ENCODE results near the gene OTOP1.

OTOP1 gene

DNA sequence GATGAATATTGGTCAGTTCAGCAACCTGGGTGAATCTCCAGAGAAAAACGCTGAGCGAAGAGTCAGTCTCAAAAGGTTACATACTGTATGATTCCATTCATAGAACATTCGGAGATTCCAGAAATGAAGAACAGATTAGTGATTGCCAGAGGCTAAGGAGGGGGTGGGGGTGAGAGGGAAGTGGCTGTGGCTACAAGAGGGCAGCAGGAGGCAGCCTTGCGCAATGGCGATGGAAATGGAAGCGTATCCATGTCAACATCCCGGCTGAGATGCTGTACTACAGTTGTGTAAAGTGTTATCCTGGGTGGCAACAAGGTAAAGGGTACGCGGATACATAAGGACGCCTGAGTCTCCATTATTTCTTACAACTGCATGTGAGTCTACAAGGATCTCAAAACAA, 45.2 kb upstream of the OTOP1 start:
- Histone ChIP-seq H3K4me1 (ENCODE audit: control insufficient read depth, insufficient read depth, low read length) (no peaks in the 10 kb centered on the region), H3K36me3 (ENCODE audit: control insufficient read depth in 2 of 2, insufficient read depth in 1 of 2, low read length in 2 of 2) (peaks cover 18 to 85% of the 10 kb centered on the region in 2 experiments), H3K27ac (ENCODE audit: extremely low read depth, low read depth, low read length) (no peak overlapping the region), H3K4me3 (ENCODE audit: low read depth, low read length) (no peak overlapping the region), H3K9me3 (ENCODE audit: control insufficient read depth, insufficient read depth, low read depth, low read length) (no peaks in the 10 kb centered on the region)
- ChIA-PET CTCF (no interaction called here), POLR2A (no interaction called here)
- TF ChIP-seq ZNF114 (tag by site-specific recombination; IDR thresholded peaks at IDR 0.05): no peak

DNA sequence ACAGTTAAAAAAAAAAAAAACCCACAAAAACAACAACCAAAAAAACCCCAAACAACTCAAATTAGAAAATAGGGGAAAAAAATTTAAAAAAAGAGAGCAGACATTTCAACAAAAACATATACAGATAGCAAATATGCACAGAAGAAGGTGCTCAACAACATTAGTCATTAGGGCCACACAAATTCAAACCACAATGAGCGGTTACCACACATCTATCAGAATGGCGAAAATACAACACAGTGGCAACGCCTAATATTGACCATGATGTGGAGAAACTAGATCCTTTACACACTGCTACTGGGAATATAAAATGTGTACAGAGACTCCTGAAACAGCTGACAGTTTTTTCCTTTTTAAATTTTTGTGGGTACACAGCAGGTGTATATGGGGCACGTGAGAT, 43.8 kb upstream of the OTOP1 start:
- H3K4me1 ChIP-seq (ENCODE audit: control insufficient read depth, insufficient read depth, low read length): no peaks in the 10 kb centered on the region
- TF ChIP-seq ZNF791 (tag by site-specific recombination; IDR thresholded peaks at IDR 0.05) (no peak), ZNF664 (tag by site-specific recombination; IDR thresholded peaks at IDR 0.05) (no peak), ZNF2 (tag by site-specific recombination; IDR thresholded peaks at IDR 0.05) (no peak), ZNF571 (tag by site-specific recombination; IDR thresholded peaks at IDR 0.05) (no peak), ZNF596 (tag by site-specific recombination; IDR thresholded peaks at IDR 0.05) (no peak), ZNF473 (tag by site-specific recombination; IDR thresholded peaks at IDR 0.05) (no peak)
- peaks cover 18 to 85% of the 10 kb centered on the region in 2 experiments for H3K36me3 ChIP-seq (ENCODE audit: control insufficient read depth in 2 of 2, insufficient read depth in 1 of 2, low read length in 2 of 2)
- CTCF ChIA-PET: no interaction called here
- no peak overlapping the region for H3K4me3 ChIP-seq (ENCODE audit: low read depth, low read length)
- POLR2A ChIA-PET: no interaction called here
- no peaks in the 10 kb centered on the region for H3K9me3 ChIP-seq (ENCODE audit: control insufficient read depth, insufficient read depth, low read depth, low read length)
- no peak overlapping the region for H3K27ac ChIP-seq (ENCODE audit: extremely low read depth, low read depth, low read length)

DNA sequence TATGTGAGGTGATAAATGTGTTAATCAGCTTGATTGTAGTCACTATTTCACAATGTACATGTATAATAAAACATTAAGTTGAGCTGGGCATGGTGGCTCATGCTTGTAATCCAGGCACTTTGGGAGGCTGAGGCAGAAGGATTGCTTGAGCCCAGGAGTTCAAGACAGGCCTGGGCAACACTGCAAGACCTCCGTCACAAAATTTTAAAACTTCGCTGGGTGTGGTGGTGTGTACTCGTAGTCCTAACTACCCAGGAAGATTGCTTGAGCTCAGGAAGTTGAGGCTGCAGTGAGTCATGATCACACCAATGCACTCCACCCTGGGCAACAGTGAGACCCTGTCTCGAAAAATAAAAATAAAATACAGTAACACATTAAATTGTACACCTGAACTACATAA, 43.1 kb upstream of the OTOP1 start:
- TF ChIP-seq ZFHX2 (tag by site-specific recombination; conservative IDR thresholded peaks at IDR 0.05) (no peak), TCF7L2 (IDR thresholded peaks at IDR 0.05; ENCODE audit: borderline replicate concordance, low read depth, low read length) (no peak), SETDB1 (IDR thresholded peaks at IDR 0.05; ENCODE audit: insufficient read length, low read length) (no peak), ZNF658 (tag by site-specific recombination; IDR thresholded peaks at IDR 0.05) (no peak), SP3 (tag by site-specific recombination; IDR thresholded peaks at IDR 0.05) (no peak), ZNF302 (tag by site-specific recombination; IDR thresholded peaks at IDR 0.05; ENCODE audit: low read depth) (no peak)
- TF ChIP-seq, protein P1, sequence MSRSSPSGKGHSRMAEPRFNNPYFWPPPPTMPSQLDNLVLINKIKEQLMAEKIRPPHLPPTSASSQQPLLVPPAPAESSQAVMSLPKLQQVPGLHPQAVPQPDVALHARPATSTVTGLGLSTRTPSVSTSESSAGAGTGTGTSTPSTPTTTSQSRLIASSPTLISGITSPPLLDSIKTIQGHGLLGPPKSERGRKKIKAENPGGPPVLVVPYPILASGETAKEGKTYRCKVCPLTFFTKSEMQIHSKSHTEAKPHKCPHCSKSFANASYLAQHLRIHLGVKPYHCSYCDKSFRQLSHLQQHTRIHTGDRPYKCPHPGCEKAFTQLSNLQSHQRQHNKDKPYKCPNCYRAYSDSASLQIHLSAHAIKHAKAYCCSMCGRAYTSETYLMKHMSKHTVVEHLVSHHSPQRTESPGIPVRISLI (tag by site-specific recombination; IDR thresholded peaks at IDR 0.05): no peak
- H3K27ac ChIP-seq (ENCODE audit: extremely low read depth, low read depth, low read length): no peak overlapping the region
- CTCF ChIA-PET: no interaction called here

DNA sequence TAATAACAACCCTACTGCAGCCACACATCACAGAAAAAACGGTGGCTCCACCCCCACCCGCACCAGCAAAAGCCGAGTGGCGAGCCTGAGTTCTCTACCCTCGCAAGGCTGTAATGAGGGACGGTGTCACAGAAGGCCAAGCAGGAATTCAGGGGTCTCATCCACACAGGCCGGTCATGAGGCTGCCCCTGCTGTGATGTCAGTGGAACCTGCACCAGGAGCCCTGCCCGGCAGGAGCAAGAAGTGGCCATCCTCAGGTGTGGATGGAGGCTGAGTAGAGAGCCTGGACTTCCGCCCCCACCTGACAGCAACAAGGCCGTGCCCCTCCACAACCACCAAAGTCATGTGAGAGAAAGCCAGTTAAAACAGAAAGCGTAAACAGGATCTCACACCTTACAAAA, 42.6 kb upstream of the OTOP1 start:
- POLR2A ChIA-PET: no interaction called here

More for the DNA sequence above, 43.1 kb upstream of the OTOP1 start:
- Histone ChIP-seq H3K4me1 (ENCODE audit: control insufficient read depth, insufficient read depth, low read length) (no peaks in the 10 kb centered on the region), H3K36me3 (ENCODE audit: control insufficient read depth in 2 of 2, insufficient read depth in 1 of 2, low read length in 2 of 2) (peaks cover 13 to 79% of the 10 kb centered on the region in 2 experiments), H3K9me3 (ENCODE audit: control insufficient read depth, insufficient read depth, low read depth, low read length) (no peaks in the 10 kb centered on the region), H3K4me3 (ENCODE audit: low read depth, low read length) (no peak overlapping the region)
- POLR2A ChIA-PET: no interaction called here

More for the DNA sequence above, 42.6 kb upstream of the OTOP1 start:
- CTCF ChIA-PET: no interaction called here
- no peak overlapping the region for H3K27ac ChIP-seq (ENCODE audit: extremely low read depth, low read depth, low read length)
- H3K4me3 ChIP-seq (ENCODE audit: low read depth, low read length): no peak overlapping the region
- TF ChIP-seq SETDB1 (IDR thresholded peaks at IDR 0.05; ENCODE audit: insufficient read length, low read length): no peak
- TF ChIP-seq ZSCAN23 (tag by site-specific recombination; IDR thresholded peaks at IDR 0.05): no peak
- TF ChIP-seq WT1 (tag by site-specific recombination; IDR thresholded peaks at IDR 0.05): no peak
- TF ChIP-seq, protein P2, sequence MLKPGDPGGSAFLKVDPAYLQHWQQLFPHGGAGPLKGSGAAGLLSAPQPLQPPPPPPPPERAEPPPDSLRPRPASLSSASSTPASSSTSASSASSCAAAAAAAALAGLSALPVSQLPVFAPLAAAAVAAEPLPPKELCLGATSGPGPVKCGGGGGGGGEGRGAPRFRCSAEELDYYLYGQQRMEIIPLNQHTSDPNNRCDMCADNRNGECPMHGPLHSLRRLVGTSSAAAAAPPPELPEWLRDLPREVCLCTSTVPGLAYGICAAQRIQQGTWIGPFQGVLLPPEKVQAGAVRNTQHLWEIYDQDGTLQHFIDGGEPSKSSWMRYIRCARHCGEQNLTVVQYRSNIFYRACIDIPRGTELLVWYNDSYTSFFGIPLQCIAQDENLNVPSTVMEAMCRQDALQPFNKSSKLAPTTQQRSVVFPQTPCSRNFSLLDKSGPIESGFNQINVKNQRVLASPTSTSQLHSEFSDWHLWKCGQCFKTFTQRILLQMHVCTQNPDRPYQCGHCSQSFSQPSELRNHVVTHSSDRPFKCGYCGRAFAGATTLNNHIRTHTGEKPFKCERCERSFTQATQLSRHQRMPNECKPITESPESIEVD (tag by site-specific recombination; IDR thresholded peaks at IDR 0.05): no peak
- TF ChIP-seq ZNF341 (tag by site-specific recombination; IDR thresholded peaks at IDR 0.05; ENCODE audit: low read depth): no peak
- TF ChIP-seq ZNF433 (tag by site-specific recombination; IDR thresholded peaks at IDR 0.05; ENCODE audit: low read depth): no peak
- TF ChIP-seq ZNF366 (tag by site-specific recombination; conservative IDR thresholded peaks at IDR 0.05): no peak
- TF ChIP-seq SP3 (tag by site-specific recombination; IDR thresholded peaks at IDR 0.05): no peak
- no peak for TF ChIP-seq ZNF776 (tag by site-specific recombination; IDR thresholded peaks at IDR 0.05; ENCODE audit: borderline replicate concordance)
- TF ChIP-seq ZSCAN16 (tag by site-specific recombination; IDR thresholded peaks at IDR 0.05): no peak
- no peak for TF ChIP-seq SCRT1 (tag by site-specific recombination; IDR thresholded peaks at IDR 0.05; ENCODE audit: borderline replicate concordance)
- no peak for TF ChIP-seq ZNF514 (tag by site-specific recombination; IDR thresholded peaks at IDR 0.05)
- peaks cover 9 to 74% of the 10 kb centered on the region in 2 experiments; a peak in 2 of 3 replicates for H3K36me3 ChIP-seq (ENCODE audit: control insufficient read depth in 2 of 2, insufficient read depth in 1 of 2, low read length in 2 of 2)
- H3K9me3 ChIP-seq (ENCODE audit: control insufficient read depth, insufficient read depth, low read depth, low read length): no peaks in the 10 kb centered on the region
- H3K4me1 ChIP-seq (ENCODE audit: control insufficient read depth, insufficient read depth, low read length): no peaks in the 10 kb centered on the region

Measured in HEK293 (cell line).